Astrocyte (in vitro differentiated cells and primary cell): Measurements from ENCODE around the gene EPHA7. TPM values are rescaled to one million over a fixed set of nuclear protein-coding genes. Genes with fewer than 3 reads are reported as not detected.

Experiments
- DNase-seq: peaks from one replicate; pipeline ENCODE4 v3.0.0-alpha.2; 2010; ENCODE audit warnings: low read depth
- FAIRE-seq: peaks from 2 replicates; lab custom pipeline; 2011; peaks lifted over from hg19 to GRCh38; lab: Jason Lieb, UNC
- H2AFZ ChIP-seq: 2 replicates; pipeline ENCODE4 v1.6.0; 2012; ENCODE audit warnings: low read depth, low read length, inconsistent platforms
- H3K27ac ChIP-seq: 2 replicates; pipeline ENCODE4 v1.5.1; 2011; ENCODE audit warnings: low read depth, low read length, inconsistent platforms
- H3K27me3 ChIP-seq: 2 replicates; pipeline ENCODE4 v1.6.0; 2011; ENCODE audit warnings: low read length, inconsistent platforms; ENCODE audit not compliant: insufficient read depth
- H3K36me3 ChIP-seq: 2 replicates; pipeline ENCODE4 v1.5.1; 2011; ENCODE audit warnings: low read length, inconsistent platforms; ENCODE audit not compliant: insufficient read depth
- H3K4me1 ChIP-seq: 2 replicates; pipeline ENCODE4 v1.5.1; 2011; ENCODE audit warnings: low read length, inconsistent platforms; ENCODE audit not compliant: insufficient read depth
- H3K4me2 ChIP-seq: 2 replicates; pipeline ENCODE4 v1.6.0; 2012; ENCODE audit warnings: low read length, inconsistent platforms
- H3K4me3 ChIP-seq: 2 replicates; pipeline ENCODE4 v1.5.1; 2011; ENCODE audit warnings: low read depth, mild to moderate bottlenecking, low read length, inconsistent platforms; ENCODE audit not compliant: insufficient read depth
- H3K79me2 ChIP-seq: 2 replicates; pipeline ENCODE4 v1.6.0; 2012; ENCODE audit warnings: mild to moderate bottlenecking, low read length, inconsistent platforms; ENCODE audit not compliant: insufficient read depth
- H3K9ac ChIP-seq: 2 replicates; pipeline ENCODE4 v1.6.0; 2012; ENCODE audit warnings: mild to moderate bottlenecking, low read length, inconsistent platforms
- H3K9me3 ChIP-seq: 2 replicates; pipeline ENCODE4 v1.5.1; 2012; ENCODE audit warnings: low read depth, mild to moderate bottlenecking, low read length, inconsistent platforms; ENCODE audit not compliant: insufficient read depth
- H4K20me1 ChIP-seq: 2 replicates; pipeline ENCODE4 v1.6.0; 2012; ENCODE audit warnings: low read length, inconsistent platforms; ENCODE audit not compliant: insufficient read depth
- H3K27ac Mint-ChIP-seq: one replicate; pipeline ENCODE4 v1.8.0; 2021; ENCODE audit warnings: mild to moderate bottlenecking, mixed read lengths; ENCODE audit not compliant: unreplicated experiment
- H3K27me3 Mint-ChIP-seq: one replicate; pipeline ENCODE4 v1.8.0; 2021; ENCODE audit warnings: low read depth, mixed read lengths; ENCODE audit not compliant: unreplicated experiment
- H3K36me3 Mint-ChIP-seq: one replicate; pipeline ENCODE4 v1.8.0; 2021; ENCODE audit warnings: low read depth, mixed read lengths; ENCODE audit not compliant: unreplicated experiment
- H3K4me1 Mint-ChIP-seq: one replicate; pipeline ENCODE4 v1.8.0; 2021; ENCODE audit warnings: low read depth, mixed read lengths; ENCODE audit not compliant: unreplicated experiment
- H3K4me3 Mint-ChIP-seq: one replicate; pipeline ENCODE4 v1.8.0; 2021; ENCODE audit warnings: mild to moderate bottlenecking, moderate library complexity, mixed read lengths; ENCODE audit not compliant: unreplicated experiment
- H3K9me3 Mint-ChIP-seq: one replicate; pipeline ENCODE4 v1.8.0; 2021; ENCODE audit warnings: mild to moderate bottlenecking, mixed read lengths; ENCODE audit not compliant: unreplicated experiment
- EZH2 ChIP-seq: IDR thresholded peaks from 2 replicates; pipeline ENCODE4 v1.6.1; 2012; ENCODE audit warnings: mild to moderate bottlenecking, low read length, inconsistent platforms; ENCODE audit not compliant: insufficient read depth
- total RNA-seq: library from RNA; stranded (reverse); gene quantifications from 2 replicates; pipeline ENCODE4 v1.2.1, GENCODE V29; 2021
- TF ChIP-seq, protein P1 (sequence below): IDR thresholded peaks from 2 replicates; pipeline ENCODE4 v1.5.1; 2011; ENCODE audit warnings: low read depth, mild to moderate bottlenecking, inconsistent platforms, low read length, moderate library complexity; ENCODE audit not compliant: insufficient read depth

EPHA7 gene
- total RNA-seq, 1 donor from 2014 or later, result 0.82 TPM

DNA sequence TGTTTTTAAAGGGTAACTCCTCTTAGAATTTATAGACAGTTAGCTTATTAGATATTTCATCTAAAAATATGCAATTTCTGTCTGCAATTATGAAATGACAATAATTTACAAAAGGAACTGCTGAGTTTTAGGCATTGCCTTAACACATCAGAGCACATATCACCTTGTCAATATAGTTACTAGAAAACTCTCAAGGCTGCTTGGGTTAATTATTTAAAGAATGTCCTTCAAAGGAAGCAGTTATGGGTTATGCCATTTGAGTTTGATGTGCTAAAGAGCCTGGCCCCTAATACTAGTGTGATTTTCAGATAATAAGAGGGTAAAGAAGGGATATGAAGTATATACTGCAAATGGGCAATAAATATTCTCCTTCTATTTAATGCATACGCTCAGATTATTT, 192.5 kb downstream of the EPHA7 start:
- no peaks in the 10 kb centered on the region for H3K27me3 ChIP-seq
- no peaks in the 10 kb centered on the region for H3K9me3 ChIP-seq
- H3K27me3 Mint-ChIP-seq, result no peaks in the 10 kb centered on the region
- no peak overlapping the region for H3K4me3 ChIP-seq
- H4K20me1 ChIP-seq, result no peaks in the 10 kb centered on the region
- H3K9ac ChIP-seq, result no peak overlapping the region
- H3K9me3 Mint-ChIP-seq, result no peaks in the 10 kb centered on the region
- H2AFZ ChIP-seq, result no peak overlapping the region
- H3K4me3 Mint-ChIP-seq, result no peak overlapping the region
- no peak overlapping the region for H3K27ac Mint-ChIP-seq
- no peaks in the 10 kb centered on the region for H3K36me3 ChIP-seq
- TF ChIP-seq, protein P1, sequence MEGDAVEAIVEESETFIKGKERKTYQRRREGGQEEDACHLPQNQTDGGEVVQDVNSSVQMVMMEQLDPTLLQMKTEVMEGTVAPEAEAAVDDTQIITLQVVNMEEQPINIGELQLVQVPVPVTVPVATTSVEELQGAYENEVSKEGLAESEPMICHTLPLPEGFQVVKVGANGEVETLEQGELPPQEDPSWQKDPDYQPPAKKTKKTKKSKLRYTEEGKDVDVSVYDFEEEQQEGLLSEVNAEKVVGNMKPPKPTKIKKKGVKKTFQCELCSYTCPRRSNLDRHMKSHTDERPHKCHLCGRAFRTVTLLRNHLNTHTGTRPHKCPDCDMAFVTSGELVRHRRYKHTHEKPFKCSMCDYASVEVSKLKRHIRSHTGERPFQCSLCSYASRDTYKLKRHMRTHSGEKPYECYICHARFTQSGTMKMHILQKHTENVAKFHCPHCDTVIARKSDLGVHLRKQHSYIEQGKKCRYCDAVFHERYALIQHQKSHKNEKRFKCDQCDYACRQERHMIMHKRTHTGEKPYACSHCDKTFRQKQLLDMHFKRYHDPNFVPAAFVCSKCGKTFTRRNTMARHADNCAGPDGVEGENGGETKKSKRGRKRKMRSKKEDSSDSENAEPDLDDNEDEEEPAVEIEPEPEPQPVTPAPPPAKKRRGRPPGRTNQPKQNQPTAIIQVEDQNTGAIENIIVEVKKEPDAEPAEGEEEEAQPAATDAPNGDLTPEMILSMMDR, result no peak
- no peak for TF ChIP-seq EZH2
- FAIRE-seq, result no peak
- no peaks in the 10 kb centered on the region for H3K79me2 ChIP-seq
- no peak for DNase-seq
- H3K27ac ChIP-seq, result no peak overlapping the region
- no peaks in the 10 kb centered on the region for H3K4me1 ChIP-seq
- H3K4me2 ChIP-seq, result no peak overlapping the region
- H3K4me1 Mint-ChIP-seq, result no peaks in the 10 kb centered on the region
- H3K36me3 Mint-ChIP-seq, result no peaks in the 10 kb centered on the region

DNA sequence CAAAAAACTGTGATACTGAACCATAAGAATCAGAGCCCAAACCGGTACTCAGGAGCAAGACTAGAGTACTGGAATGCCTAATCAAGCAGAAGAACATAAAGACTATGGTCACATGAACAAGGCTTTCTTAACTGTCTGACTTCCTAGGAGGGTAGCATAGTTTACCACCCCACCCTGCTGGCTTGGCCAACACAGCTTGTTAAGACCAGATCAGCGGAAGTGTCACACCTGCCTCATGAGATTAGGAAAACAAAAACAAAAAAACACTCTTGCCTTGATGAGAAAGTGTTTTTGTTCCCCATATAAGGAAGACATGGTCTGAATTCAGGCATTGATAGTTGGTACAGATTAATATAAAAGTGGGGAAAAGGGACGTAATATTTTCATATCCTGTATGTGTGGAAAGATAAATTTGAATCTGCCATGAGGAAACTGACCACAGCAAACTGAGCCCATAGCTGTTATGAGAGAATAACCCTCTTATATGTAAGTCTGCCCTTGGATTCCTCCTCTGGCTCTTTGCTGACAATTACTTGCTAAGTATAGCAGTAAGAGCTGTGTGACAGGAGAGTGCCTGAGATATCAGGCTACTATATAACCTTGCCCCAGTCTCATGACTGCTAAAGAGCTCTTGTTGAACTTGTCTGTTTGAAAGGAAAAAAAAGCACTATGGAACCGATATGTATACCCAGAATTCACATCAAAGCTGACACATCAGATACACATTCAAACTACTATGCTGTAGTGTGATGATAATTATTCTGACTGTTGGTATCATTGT, 197.1 kb downstream of the EPHA7 start:
- H3K4me3 ChIP-seq, result no peak overlapping the region
- H3K36me3 ChIP-seq, result no peaks in the 10 kb centered on the region
- no peaks in the 10 kb centered on the region for H3K9me3 ChIP-seq
- DNase-seq, result no peak
- no peaks in the 10 kb centered on the region for H3K4me1 ChIP-seq
- Mint-ChIP-seq H3K9me3 (no peaks in the 10 kb centered on the region), H3K27ac (no peak overlapping the region), H3K4me1 (no peaks in the 10 kb centered on the region), H3K27me3 (no peaks in the 10 kb centered on the region), H3K4me3 (no peak overlapping the region), H3K36me3 (no peaks in the 10 kb centered on the region)
- no peak overlapping the region for H3K4me2 ChIP-seq
- H3K27me3 ChIP-seq, result no peaks in the 10 kb centered on the region
- H3K9ac ChIP-seq, result no peak overlapping the region
- no peak overlapping the region for H3K27ac ChIP-seq
- TF ChIP-seq EZH2, result no peak
- TF ChIP-seq, protein P1, result no peak
- no peaks in the 10 kb centered on the region for H4K20me1 ChIP-seq
- H2AFZ ChIP-seq, result no peak overlapping the region
- no peaks in the 10 kb centered on the region for H3K79me2 ChIP-seq
- FAIRE-seq, result no peak

DNA sequence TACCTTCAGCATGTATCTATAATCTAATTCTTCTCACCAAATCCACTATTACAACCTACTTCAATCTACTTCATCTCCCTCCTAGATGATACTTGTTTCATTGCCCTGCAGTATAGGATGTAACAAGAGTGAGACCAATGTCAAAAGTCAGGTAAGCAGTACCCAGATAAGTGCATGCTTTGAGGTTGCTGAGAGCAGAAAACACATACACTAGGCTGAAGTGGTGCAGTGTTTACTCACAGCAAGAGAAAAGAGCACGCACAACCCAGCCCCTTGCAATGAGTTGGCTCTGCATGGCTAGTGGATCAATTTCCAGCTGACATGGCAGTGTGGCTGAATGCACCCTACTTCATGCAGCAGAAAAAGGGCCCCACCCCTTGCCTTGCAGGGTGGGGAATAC, 199.9 kb downstream of the EPHA7 start:
- H3K4me3 ChIP-seq, result no peak overlapping the region
- no peaks in the 10 kb centered on the region for H3K79me2 ChIP-seq
- TF ChIP-seq, protein P1, result no peak
- no peak for TF ChIP-seq EZH2
- H3K27me3 Mint-ChIP-seq, result no peaks in the 10 kb centered on the region
- no peak overlapping the region for H3K27ac ChIP-seq
- H3K9ac ChIP-seq, result no peak overlapping the region
- H3K9me3 ChIP-seq, result no peaks in the 10 kb centered on the region
- H3K4me1 Mint-ChIP-seq, result no peaks in the 10 kb centered on the region
- H2AFZ ChIP-seq, result no peak overlapping the region
- H3K4me3 Mint-ChIP-seq, result no peak overlapping the region
- no peaks in the 10 kb centered on the region for H3K36me3 Mint-ChIP-seq
- no peaks in the 10 kb centered on the region for H3K36me3 ChIP-seq
- no peak for DNase-seq
- no peaks in the 10 kb centered on the region for H4K20me1 ChIP-seq
- no peak for FAIRE-seq
- H3K4me1 ChIP-seq, result no peaks in the 10 kb centered on the region
- no peak overlapping the region for H3K27ac Mint-ChIP-seq
- H3K9me3 Mint-ChIP-seq, result no peaks in the 10 kb centered on the region
- H3K27me3 ChIP-seq, result no peaks in the 10 kb centered on the region
- no peak overlapping the region for H3K4me2 ChIP-seq
